Measurements from ENCODE around the gene LRIG1.
A peak's percentile ranks its signal among the peaks of the same experiment; 100 is the strongest.

The LRIG1 gene

GRCh38 chr3:66409771-66410754, 90.8 kb downstream of the LRIG1 start:
- Histone ChIP-seq H3K36me3 (ENCODE audit: control insufficient read depth in 2 of 2, insufficient read depth in 1 of 2, low read length in 2 of 2) (peaks cover 0 to 81% of the 10 kb centered on the region in 2 experiments; a peak in 1 of 3 replicates), H3K9me3 (ENCODE audit: control insufficient read depth, insufficient read depth, low read depth, low read length) (no peaks in the 10 kb centered on the region), H3K4me1 (ENCODE audit: control insufficient read depth, insufficient read depth, low read length) (no peaks in the 10 kb centered on the region), H3K27ac (ENCODE audit: extremely low read depth, low read depth, low read length) (no peak overlapping the region), H3K4me3 (ENCODE audit: low read depth, low read length) (no peak overlapping the region)
- ChIA-PET CTCF (interaction anchor here (1.6 kb wide), 1 partner anchor 406 kb away, joined by 4 read pairs; no protein-coding TSS in a partner anchor), POLR2A (no interaction called here)
- no peak for TF ChIP-seq ZNF366 (tag by site-specific recombination; conservative IDR thresholded peaks at IDR 0.05)
- TF ChIP-seq ZNF26 (tag by site-specific recombination; IDR thresholded peaks at IDR 0.05) = no peak
- TF ChIP-seq ZNF670 (tag by site-specific recombination; IDR thresholded peaks at IDR 0.05; ENCODE audit: low read depth) = no peak
- no peak for TF ChIP-seq KLF1 (tag by site-specific recombination; IDR thresholded peaks at IDR 0.05)
- TF ChIP-seq KLF8 (tag by site-specific recombination; IDR thresholded peaks at IDR 0.05) = no peak
- TF ChIP-seq GLI2 (tag by site-specific recombination; IDR thresholded peaks at IDR 0.05; ENCODE audit: borderline replicate concordance, low read depth) = no peak
- no peak for TF ChIP-seq ZNF280D (tag by site-specific recombination; IDR thresholded peaks at IDR 0.05)
- no peak for TF ChIP-seq ZNF169 (tag by site-specific recombination; IDR thresholded peaks at IDR 0.05)
- no peak for TF ChIP-seq ZNF324 (tag by site-specific recombination; IDR thresholded peaks at IDR 0.05)
- no peak for TF ChIP-seq GLIS1 (tag by site-specific recombination; IDR thresholded peaks at IDR 0.05)
- no peak for TF ChIP-seq ZNF664 (tag by site-specific recombination; IDR thresholded peaks at IDR 0.05)
- TF ChIP-seq ZEB2 (tag by site-specific recombination; IDR thresholded peaks at IDR 0.05) = no peak
- no peak for TF ChIP-seq ZNF354C (tag by site-specific recombination; IDR thresholded peaks at IDR 0.05; ENCODE audit: borderline replicate concordance, low read depth)
- no peak for TF ChIP-seq ZNF692 (tag by site-specific recombination; IDR thresholded peaks at IDR 0.05)

- TF ChIP-seq GLIS2 (tag by site-specific recombination; IDR thresholded peaks at IDR 0.05) = 0 out of 2 replicates have a peak, but pooled peaks have one; percentile 36
- peak; percentile 39; the same call in 1 of the 2 replicates for TF ChIP-seq SCRT1 (tag by site-specific recombination; IDR thresholded peaks at IDR 0.05; ENCODE audit: borderline replicate concordance)
- TF ChIP-seq ZBTB48 (tag by site-specific recombination; IDR thresholded peaks at IDR 0.05) = no peak
- TF ChIP-seq ZXDB (tag by site-specific recombination; IDR thresholded peaks at IDR 0.05) = peak; percentile 30; the same call in 1 of the 2 replicates
- TF ChIP-seq GFI1B (tag by site-specific recombination; IDR thresholded peaks at IDR 0.05) = no peak
- peak; percentile 59; the same call in 1 of the 2 replicates for TF ChIP-seq SCRT2 (tag by site-specific recombination; IDR thresholded peaks at IDR 0.05)
- TF ChIP-seq ZNF132 (tag by site-specific recombination; IDR thresholded peaks at IDR 0.05; ENCODE audit: borderline replicate concordance) = no peak
- TF ChIP-seq ZNF654 (tag by site-specific recombination; IDR thresholded peaks at IDR 0.05; ENCODE audit: low read depth) = peak; percentile 61
- peak; percentile 51 for TF ChIP-seq CTCF (tag by site-specific recombination; IDR thresholded peaks at IDR 0.05)
- no peaks in the 10 kb centered on the region for H3K4me1 ChIP-seq (ENCODE audit: control insufficient read depth, insufficient read depth, low read length)
- no peak overlapping the region for H3K4me3 ChIP-seq (ENCODE audit: low read depth, low read length)
- no peaks in the 10 kb centered on the region for H3K9me3 ChIP-seq (ENCODE audit: control insufficient read depth, insufficient read depth, low read depth, low read length)
- POLR2A ChIA-PET = no interaction called here
- peaks cover 0 to 84% of the 10 kb centered on the region in 2 experiments; a peak in 1 of 3 replicates for H3K36me3 ChIP-seq (ENCODE audit: control insufficient read depth in 2 of 2, insufficient read depth in 1 of 2, low read length in 2 of 2)
- no peak overlapping the region for H3K27ac ChIP-seq (ENCODE audit: extremely low read depth, low read depth, low read length)
- CTCF ChIA-PET = interaction anchor here (0.6 to 2.8 kb wide), 39 partner anchors 10 to 415 kb away, joined by 3 to 18 read pairs (median 3); no protein-coding TSS in a partner anchor
Observed at GRCh38 chr3:66407611-66408218, 93.1 kb downstream of the LRIG1 start.
